ENCODE results near the gene ADAMTS9.

DNA sequence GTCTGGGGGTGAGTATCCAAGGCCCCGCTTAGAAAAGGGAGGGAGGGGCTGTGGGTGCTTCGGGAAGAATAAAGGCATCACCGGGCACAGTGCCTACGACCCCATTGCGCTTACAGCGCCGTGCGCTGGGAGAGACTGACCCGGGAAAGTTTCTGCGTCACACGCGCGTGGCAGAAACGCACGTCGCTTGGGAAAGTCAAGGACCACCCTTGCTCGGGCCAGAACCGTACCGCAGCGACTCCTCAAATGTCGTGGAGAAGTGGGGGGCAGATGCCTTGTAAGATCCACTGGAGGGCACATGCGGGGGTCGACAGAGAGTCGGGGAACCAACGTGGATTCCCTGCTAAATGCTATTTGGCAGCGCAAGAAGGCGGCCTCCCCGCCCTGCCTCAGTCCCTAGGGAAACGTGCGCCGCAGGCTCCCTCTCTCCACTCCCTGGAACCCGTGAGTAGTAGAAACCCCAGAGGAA is 2.4 kb downstream of the ADAMTS9 start:
- no peak for TF ChIP-seq POLR2A (IDR thresholded peaks at IDR 0.05; ENCODE audit: extremely low read depth, insufficient read length)
- TF ChIP-seq, protein P1, sequence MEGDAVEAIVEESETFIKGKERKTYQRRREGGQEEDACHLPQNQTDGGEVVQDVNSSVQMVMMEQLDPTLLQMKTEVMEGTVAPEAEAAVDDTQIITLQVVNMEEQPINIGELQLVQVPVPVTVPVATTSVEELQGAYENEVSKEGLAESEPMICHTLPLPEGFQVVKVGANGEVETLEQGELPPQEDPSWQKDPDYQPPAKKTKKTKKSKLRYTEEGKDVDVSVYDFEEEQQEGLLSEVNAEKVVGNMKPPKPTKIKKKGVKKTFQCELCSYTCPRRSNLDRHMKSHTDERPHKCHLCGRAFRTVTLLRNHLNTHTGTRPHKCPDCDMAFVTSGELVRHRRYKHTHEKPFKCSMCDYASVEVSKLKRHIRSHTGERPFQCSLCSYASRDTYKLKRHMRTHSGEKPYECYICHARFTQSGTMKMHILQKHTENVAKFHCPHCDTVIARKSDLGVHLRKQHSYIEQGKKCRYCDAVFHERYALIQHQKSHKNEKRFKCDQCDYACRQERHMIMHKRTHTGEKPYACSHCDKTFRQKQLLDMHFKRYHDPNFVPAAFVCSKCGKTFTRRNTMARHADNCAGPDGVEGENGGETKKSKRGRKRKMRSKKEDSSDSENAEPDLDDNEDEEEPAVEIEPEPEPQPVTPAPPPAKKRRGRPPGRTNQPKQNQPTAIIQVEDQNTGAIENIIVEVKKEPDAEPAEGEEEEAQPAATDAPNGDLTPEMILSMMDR (IDR thresholded peaks at IDR 0.05; ENCODE audit: low read depth, low read length), result no peak
